Astrocyte of the spinal cord (primary cell): ENCODE data around the gene PRR18.

Experiments
- DNase-seq: peaks from one replicate; pipeline ENCODE4 v3.0.0; 2011; ENCODE audit warnings: low read depth, low spot score
- H3K4me3 ChIP-seq: 2 replicates; pipeline ENCODE4 v1.5.1; 2011; ENCODE audit warnings: low read depth, mild to moderate bottlenecking, low read length, moderate library complexity
- CTCF ChIP-seq: IDR thresholded peaks from 2 replicates; pipeline ENCODE4 v1.5.1; 2012; ENCODE audit warnings: low read depth, mild to moderate bottlenecking, low read length, inconsistent platforms
- in situ Hi-C: cut with HindIII; loops from 2 replicates; pipeline ENCODE4 v1.10.0; 2017; ENCODE audit warnings: low sequenced_read_pairs

PRR18 gene

GRCh38 chr6:166274739-166275370 is 33.3 kb downstream of the PRR18 start:
- TF ChIP-seq CTCF = no peak
- no peak overlapping the region for H3K4me3 ChIP-seq
- in situ Hi-C loops = no loop called here
- DNase-seq = no peak

- in situ Hi-C loops = no loop called here
- H3K4me3 ChIP-seq = no peak overlapping the region
- DNase-seq = no peak
- no peak for TF ChIP-seq CTCF
Observed at GRCh38 chr6:166274163-166274562, 34.0 kb downstream of the PRR18 start.

- no peak for DNase-seq
- no peak for TF ChIP-seq CTCF
- no peak overlapping the region for H3K4me3 ChIP-seq
- in situ Hi-C loops = no loop called here
Observed at GRCh38 chr6:166271376-166271765, 36.8 kb downstream of the PRR18 start.

- no peak for TF ChIP-seq CTCF
- no peak overlapping the region for H3K4me3 ChIP-seq
- in situ Hi-C loops = no loop called here
- DNase-seq = no peak
Observed at GRCh38 chr6:166270706-166271375, 37.4 kb downstream of the PRR18 start.

GRCh38 chr6:166269301-166270039 is 38.7 kb downstream of the PRR18 start:
- DNase-seq = no peak
- H3K4me3 ChIP-seq = no peak overlapping the region
- in situ Hi-C loops = no loop called here
- no peak for TF ChIP-seq CTCF

- no peak overlapping the region for H3K4me3 ChIP-seq
- TF ChIP-seq CTCF = no peak
- in situ Hi-C loops = no loop called here
- no peak for DNase-seq
Observed at GRCh38 chr6:166268431-166268830, 39.8 kb downstream of the PRR18 start.
